ENCODE results near the gene GFRAL.
"Not testable (repeated sequence)": the region's sequence is repeated elsewhere in the genome, so short reads cannot be mapped to it uniquely, and the experiment has no call there.

Gene GFRAL, protein sequence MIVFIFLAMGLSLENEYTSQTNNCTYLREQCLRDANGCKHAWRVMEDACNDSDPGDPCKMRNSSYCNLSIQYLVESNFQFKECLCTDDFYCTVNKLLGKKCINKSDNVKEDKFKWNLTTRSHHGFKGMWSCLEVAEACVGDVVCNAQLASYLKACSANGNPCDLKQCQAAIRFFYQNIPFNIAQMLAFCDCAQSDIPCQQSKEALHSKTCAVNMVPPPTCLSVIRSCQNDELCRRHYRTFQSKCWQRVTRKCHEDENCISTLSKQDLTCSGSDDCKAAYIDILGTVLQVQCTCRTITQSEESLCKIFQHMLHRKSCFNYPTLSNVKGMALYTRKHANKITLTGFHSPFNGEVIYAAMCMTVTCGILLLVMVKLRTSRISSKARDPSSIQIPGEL

DNA sequence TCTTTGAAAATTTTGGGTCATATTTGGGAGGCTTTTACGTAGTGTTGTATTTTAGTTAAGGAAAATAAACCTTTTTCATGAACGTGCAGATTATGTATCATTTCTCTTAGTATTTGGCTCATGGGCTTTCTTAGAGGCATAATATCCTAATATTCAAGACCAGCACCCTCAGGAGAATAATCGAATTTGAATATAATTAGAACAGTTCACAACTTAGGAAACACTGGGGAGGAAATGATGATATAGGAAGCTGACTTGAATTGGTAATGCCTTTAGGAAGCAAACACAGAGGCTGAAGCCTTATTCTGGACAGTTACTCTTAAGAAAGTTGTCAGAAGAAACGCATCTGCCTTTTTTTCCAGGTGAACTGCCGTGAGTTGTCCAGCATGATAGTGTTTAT is at the start of gene GFRAL:
GFRAL (plus strand) TSS at position 301 of the 400 bp plus-strand sequence; CDS start at position 387, 86 bp downstream.
- DNase-seq (ENCODE audit: low read depth), result no peak

DNA sequence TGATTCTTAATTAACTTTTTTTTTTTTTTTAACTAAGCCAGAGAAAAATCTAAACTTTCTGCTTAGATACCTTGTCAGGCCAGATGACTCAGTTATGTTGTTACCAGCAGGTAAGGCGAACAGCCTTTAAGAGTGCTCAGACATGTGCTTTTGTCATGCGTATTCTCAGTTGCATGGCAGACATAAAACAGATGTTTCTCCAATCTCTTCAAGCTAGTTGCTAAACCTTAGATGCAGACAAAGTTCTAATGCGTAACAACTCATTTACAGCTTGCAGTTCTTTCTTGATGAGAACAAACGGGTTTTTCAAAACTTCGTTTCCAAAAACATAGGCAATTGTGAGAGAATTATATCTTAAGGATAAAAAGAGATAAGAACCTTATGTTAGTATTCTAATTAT is 49.6 kb upstream of the GFRAL start:
- no peak for DNase-seq (ENCODE audit: low read depth)

DNA sequence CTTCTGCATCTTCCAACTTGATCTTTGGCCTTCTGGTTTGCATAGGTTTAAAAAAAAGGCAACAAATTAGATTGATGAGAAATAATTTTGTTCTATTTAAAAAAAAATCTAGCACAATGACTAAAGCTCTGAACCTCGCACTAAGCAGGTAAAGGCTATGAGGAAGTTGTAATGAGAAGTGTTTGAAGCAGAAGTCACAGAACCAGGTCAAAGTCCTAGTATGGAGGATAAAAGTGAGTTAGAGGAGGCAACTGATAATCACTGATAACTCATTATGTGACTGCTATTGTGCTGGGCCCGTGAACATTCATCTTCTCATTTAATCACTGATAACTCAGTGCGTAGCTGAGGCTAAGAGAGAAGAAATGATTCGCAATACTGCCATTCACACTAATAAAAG is 46.1 kb upstream of the GFRAL start:
- DNase-seq (ENCODE audit: low read depth), result no peak

DNA sequence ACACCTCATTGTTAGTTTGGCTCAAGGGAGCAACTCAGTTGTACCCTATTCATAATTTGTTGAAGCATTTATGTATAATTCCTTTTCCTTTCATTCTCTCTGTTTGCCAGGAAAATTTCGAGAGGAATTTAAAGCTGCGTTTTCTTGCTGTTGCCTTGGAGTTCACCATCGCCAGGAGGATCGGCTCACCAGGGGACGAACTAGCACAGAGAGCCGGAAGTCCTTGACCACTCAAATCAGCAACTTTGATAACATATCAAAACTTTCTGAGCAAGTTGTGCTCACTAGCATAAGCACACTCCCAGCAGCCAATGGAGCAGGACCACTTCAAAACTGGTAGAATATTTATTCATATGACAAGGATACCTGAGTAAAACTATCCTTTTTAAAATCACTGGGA is 45.2 kb upstream of the GFRAL start:
- no peak for DNase-seq (ENCODE audit: low read depth)

DNA sequence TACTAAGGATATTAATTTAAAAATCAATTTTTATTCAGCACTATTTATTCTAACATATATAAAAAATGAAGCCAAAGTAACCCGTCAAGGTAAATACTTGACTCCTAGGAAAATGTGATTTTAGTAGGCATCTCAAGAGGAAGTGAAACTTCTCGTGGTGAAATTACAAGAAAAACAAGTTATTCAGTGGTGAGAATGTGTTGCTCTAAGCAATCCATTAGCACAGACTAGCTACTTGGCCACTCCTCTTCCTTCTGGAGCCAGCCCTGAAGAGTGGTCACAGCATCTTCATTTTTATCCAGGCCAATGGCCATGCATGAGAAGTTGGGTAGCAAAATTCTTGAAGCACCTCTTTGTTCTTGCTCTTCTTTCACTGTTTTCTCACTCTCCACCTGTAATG is 40.4 kb upstream of the GFRAL start:
- no peak for DNase-seq (ENCODE audit: low read depth)

DNA sequence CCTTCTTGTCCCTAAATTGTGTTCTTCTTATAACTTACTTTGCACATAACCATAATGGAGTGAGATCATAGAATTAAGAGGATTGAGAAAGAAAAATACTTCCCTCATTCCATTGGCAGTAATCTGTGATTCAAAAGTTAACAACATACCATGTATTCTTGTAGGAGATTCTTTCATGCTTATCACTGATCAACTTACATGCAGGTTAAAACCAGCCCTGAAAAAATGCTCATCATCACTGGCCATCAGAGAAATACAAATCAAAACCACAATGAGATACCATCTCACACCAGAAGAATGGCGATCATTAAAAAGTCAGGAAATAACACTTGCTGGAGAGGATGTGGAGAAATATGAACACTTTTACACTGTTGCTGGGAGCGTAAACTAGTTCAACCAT is 36.5 kb upstream of the GFRAL start:
- no peak for DNase-seq (ENCODE audit: low read depth)

DNA sequence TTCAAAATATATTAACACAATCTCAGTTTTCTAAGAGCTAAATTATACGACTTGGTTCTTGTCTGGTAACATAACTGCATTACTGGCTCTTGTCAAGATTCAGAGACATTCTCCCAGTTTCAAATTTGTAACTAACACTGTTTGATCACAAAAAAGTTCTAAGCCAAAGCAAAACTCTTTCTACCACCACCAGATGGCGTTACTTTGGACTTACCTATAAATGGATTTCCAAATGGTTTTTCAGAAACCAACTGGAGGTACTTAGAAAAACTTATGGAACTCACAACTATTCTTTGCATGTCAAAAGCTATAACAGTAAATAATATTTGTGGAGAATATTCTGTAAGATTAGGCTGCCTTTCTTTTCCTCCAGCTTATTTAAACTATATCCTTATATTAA is 34.2 kb upstream of the GFRAL start:
- no peak for DNase-seq (ENCODE audit: low read depth)

DNA sequence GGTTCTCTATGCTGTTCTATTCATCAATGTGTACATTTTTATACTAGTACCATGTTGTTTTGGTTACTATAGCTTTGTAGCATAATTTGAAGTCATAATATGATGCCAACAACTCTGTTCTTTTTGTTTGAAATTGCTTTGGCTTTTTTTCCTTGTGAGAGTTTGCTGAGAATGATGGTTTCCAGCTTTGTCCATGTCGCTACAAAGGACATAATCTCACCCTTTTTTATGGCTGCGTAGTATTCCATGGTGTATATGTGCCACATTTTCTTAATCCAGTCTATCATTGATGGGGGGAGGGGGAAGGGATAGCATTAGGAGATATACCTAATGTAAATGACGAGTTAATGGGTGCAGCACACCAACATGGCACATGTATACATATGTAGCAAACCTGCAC is 30.1 kb upstream of the GFRAL start:
- DNase-seq (ENCODE audit: low read depth), result not testable (repeated sequence)

DNA sequence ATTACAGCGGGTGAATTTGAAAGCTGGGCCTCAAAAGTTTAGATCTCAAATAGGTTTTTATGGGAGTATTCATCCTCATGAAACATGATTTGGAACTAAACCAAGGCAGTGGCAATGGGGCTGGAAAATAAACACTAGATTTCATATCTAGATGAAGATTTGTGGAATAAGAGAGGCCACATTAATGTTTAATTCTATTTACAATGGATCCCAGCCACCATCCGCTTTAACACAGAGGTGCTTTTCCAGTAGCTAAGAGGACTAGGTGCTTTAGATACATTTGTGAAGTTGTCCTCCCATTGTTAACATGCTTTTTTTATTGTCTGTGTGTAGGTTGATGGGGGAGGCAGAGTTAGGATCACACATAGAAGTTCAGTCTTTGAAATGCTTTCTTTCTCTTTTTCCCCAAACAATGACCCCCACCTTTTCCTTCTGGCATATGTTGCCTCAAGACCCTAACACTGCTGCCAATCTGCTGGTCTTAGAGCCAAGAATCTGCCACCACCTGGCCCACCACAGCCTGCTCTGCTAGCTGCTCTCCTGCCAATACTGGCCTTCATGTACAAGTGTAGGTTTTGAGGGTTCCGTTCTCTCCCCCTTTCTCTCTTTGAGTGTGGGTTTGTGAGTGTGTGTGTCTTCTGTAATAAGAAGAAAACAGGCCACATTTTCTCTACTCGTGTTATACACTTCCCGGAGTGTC is 27.8 kb upstream of the GFRAL start:
- DNase-seq (ENCODE audit: low read depth), result no peak

DNA sequence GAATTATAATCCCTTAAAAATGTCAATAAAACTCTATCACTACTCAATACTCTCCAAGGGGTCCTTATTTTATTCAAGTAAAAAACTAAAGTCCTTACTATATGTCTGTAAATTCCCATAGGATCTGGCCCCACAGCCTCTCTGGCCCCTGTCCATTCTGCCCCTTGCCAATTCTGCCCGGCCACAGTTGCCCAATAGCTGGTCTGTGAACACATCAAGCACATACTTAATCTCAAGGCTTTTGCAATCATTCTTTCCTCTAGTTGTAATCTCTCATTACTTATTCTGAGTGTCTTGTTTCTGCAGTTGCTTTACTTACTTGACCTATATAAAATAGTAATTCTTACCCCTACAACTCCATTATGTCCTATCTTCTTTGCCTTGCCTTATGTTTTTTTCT is 22.5 kb upstream of the GFRAL start:
- no peak for DNase-seq (ENCODE audit: low read depth)

DNA sequence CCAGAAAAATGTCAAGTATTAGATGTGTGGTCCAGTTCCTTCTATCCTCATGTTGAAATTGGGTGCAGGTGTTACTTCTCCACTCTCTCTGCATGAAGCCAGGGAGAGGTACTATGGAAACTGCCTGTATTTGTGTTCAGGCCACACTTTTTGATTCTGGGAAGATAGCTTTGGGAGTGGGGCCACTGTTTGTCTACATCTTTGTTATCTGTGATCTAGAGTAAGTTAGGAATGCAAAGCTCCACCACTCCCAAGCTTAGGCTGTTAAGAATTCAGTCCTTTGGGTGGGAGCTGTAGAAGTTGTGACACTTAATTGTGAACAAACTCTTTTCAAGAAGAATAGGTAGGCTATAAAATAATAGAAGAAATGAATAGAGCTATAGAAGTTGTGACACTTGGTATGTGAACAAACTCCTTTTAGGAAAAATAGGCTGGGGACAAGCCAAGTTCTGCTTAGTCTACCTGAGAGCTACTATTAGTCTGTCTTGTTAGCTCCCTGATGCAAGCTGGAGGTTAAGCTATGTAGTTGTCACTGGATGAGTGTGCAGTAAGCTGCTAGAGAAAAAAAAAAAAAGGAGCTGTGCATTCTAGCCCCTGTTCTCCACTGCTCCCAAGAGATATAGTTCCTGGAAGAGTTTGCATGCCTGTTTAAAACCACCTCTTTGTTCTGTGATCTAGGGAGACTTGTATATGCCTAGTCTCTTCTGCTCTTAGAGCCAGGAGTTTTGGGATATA is 7.1 kb upstream of the GFRAL start:
- no peak for DNase-seq (ENCODE audit: low read depth)

DNA sequence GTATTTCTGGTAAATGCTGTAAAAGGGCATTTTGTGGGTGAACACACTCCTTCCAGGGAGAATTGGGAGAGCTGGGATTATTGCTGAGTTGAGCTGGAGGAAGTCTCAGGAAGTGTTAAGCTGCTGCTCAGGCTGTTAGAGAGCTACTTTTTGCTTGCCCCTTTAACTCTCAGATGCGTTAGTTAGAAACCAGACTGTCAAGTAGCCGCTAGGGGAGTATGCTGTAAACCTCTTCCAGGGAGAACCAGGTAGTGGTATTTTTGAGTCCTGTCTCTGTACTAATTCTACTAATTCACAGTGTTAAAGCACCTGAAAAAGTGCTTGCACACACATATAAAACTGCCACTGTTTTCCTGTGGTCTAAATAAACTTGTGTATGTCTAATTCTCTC is 6.6 kb upstream of the GFRAL start:
- no peak for DNase-seq (ENCODE audit: low read depth)

DNA sequence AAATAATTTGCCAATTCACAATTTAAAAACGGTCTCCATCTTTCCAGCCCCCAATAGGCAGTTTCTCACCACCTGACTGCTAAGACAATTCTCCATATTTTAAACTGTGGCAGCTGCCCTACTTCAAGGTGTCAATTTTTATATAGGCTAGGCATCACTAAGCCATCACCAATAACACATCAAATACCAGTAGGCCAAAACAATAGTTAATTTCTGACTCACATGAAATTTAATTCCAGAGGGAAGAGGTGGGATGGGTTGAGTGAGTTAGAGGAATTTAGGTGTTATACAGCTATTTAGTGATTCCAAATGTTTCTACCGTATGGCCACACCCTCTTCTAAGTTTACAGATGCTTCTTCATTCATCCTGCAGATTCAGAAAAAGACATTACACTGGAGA is 49.9 kb downstream of the GFRAL start:
- DNase-seq (ENCODE audit: low read depth), result no peak

DNA sequence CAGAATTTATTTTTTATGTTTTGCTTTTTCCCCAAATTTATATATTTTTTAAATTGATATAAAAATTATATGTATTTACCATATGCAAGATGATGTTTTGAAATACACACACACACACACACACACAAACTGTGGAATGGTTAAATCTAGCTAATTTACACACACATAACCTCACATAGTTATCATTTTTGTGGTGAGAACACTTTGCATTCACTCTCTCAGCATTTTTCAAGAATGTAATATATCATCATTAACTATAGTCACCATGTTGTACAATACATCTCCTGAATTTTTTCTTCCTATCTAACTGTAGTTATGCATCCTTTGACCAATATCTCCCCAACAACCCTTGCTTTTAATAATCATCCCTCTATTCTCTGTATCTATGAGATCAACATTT is 52.2 kb downstream of the GFRAL start:
- no peak for DNase-seq (ENCODE audit: low read depth)

DNA sequence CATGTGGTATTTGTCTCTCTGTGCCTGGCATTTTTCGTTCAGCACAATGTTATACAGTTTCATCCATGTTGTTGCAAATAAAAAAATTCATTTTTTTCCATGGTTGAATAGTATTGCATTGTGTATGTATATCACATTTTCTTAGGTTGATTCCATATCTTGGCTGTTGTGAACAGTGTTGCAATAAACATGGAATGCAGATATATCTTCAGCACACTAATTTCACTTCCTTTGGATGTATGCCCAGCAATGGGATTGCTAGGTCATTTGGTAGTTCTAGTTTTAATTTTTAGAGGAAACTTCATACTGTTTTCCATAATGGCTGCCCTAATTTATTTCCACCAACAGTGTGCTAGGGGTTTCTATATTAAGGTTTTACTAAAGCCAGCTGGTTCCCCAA is 52.6 kb downstream of the GFRAL start:
- no peak for DNase-seq (ENCODE audit: low read depth)

DNA sequence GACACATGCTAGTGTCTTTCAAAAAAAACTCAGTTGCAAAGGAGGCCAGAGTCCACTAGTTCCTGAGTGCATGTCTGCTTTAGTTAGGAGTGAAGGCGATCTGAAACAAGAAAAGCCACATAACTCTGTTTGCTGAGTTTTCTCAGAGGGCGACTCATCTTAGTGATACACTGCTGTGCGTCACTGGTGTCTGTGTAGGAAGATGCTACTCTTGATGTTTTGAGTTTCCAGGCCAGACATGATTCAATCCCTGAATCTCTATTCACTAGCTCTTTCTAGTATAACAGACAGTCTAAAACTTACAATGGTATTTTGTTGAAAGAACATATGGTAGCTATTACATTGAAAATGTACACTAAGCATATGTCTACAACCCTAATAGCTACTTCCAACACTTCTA is 60.9 kb downstream of the GFRAL start:
- DNase-seq (ENCODE audit: low read depth), result no peak

DNA sequence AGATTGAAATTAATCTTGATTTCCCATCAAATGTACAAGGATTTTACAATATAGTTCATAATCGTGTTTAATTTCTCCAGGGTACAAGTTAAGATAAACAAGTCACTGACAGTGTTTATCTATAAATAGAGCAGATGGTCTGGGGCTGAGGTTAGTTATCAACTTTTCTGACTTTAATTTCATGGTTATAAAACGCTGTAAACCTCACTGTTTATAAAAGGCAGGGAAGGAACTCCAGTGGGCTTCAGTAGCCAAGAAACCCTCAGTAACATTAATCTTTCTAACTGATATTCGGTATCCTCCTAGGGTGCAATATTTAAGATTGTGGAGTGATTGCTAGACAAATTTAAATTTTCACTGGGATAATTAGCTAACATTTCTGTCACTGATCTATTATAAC is 68.6 kb downstream of the GFRAL start:
- no peak for DNase-seq (ENCODE audit: low read depth)

DNA sequence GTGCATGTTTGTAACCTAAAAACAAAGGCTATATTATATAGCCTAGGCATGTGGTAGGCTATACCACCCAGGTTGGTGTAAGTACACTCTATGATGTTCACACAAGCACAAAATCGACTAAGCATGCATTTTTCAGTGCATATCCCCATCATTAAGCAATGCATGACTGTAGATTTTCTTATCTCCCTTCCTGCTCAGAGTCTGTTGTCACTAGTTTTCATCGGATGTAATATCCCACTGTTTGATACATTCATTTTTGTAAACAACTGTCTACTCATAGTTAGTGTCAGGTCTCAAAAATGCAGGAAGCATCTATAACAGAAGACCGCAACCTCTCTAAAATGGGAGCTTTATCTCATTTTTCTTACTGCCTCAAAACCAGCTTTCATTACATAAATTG is 70.7 kb downstream of the GFRAL start:
- DNase-seq (ENCODE audit: low read depth), result no peak

DNA sequence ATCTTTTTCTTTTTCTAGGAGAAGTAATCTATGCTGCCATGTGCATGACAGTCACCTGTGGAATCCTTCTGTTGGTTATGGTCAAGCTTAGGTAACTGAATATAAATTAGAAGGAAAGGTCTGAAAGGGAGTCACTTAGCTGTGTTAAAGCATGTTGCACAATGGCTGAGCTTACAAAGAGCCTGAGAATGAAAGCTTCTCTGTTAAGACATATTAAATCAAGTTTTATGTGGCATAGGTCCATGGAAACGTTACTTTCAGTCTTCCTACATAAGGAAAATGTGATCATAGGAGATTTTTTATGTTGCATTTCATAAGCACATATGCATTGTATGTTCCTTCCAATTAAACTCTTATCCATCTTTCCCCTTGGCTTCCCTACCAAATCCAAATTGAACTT is 72.1 kb downstream of the GFRAL start:
- no peak for DNase-seq (ENCODE audit: low read depth)

DNA sequence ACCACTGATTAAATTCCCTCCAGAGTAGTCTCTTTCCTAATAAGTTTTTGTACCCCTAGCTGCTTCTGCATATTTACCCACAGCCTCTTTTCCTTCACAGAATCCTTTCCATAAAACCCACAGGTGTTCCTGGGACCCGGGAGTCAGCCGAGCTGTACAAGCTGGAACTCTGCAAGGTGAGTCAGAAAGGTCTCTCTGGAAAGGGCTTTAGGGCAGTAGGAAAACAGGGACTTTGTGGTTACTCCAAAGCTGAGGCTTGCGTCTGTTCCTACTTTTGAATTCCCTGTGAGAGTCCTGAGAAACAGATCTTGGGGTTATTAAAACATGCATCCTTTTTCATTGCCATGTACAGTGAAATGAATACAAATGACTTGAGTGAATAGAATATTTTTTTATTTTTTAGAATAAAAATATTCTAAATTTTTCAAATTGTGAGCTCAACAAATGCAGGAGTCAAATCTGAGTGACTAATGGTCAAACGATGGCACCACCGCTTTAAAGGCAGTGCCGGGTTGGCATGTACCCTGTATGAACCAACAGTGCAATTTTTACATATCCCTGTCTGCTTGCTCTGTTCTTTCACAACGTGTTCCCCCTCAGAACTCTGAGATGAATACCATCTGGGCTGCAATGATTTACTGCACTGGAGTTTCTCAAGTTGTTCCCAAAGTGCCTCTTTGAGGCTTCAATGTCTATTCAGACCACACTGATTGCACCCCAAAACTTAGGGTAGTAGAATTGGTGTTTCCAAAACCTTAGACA is 78.4 kb downstream of the GFRAL start:
- DNase-seq (ENCODE audit: low read depth), result no peak

DNA sequence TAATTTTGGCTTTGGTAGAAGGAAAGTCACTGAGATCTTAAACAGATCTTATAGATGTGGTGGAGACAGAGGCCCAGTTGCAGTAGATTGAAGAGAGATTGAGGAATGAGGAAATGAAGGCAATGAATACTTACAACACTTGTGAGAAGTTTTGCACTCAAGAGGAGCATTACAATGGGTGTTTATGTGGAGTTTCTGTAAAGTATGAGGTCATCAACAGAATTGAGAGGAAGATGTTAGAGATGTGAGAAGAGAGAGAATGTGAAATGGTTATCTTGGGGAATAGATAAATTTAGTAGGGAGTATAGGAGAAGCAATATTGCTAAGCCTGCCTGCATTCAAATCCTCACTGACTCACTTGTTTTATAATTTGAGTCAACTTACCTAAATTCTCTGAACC is 83.4 kb downstream of the GFRAL start:
- DNase-seq (ENCODE audit: low read depth), result no peak

DNA sequence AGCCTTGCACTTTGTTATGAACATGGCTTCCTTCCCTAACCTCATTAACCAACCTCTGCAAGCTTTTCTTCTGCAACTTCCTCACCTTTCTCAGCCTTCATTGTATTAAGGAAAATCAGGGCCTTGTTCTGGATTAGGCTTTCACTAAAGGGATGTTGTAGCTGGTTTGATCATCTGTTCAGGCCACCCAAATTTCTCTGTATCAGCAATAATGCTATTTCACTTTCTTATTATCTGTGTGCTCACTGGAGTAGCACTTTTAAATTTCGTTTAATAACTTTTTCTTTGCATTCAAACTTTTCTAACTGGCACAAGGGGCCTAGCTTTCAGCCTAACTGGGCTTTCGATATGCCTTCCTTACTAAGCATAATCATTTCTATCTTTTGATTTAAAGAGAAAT is 96.7 kb downstream of the GFRAL start:
- no peak for DNase-seq (ENCODE audit: low read depth)
